Neural cell (in vitro differentiated cells): ENCODE data around the gene POLR1G.

Experiments used
- EP300 ChIP-seq: fragments of 450-650 bp; conservative IDR thresholded peaks from 2 replicates; pipeline ENCODE4 v1.6.1; 2014; ENCODE audit warnings: antibody characterized with exemption, mild to moderate bottlenecking, moderate library complexity; ENCODE audit not compliant: poor library complexity, severe bottlenecking
- EZH2 ChIP-seq: fragments of 200-600, 300-800 bp; shearing (Covaris generic), sonication (generic); IDR thresholded peaks from 2 replicates; pipeline ENCODE4 v1.6.1; 2014; ENCODE audit warnings: antibody characterized with exemption, low read length, borderline replicate concordance, mild to moderate bottlenecking; ENCODE audit not compliant: insufficient read depth, poor library complexity, severe bottlenecking
- POLR2AphosphoS5 ChIP-seq: IDR thresholded peaks from 2 replicates; pipeline ENCODE4 v1.6.1; 2012
- TAF1 ChIP-seq: IDR thresholded peaks from 2 replicates; pipeline ENCODE4 v1.6.1; 2012; ENCODE audit warnings: low read depth
- TF ChIP-seq, protein P1 (sequence below): fragments of 450-650 bp; IDR thresholded peaks from 2 replicates; pipeline ENCODE4 v1.5.1; 2014; ENCODE audit warnings: antibody characterized with exemption, mild to moderate bottlenecking, moderate library complexity; ENCODE audit not compliant: poor library complexity, severe bottlenecking

DNA sequence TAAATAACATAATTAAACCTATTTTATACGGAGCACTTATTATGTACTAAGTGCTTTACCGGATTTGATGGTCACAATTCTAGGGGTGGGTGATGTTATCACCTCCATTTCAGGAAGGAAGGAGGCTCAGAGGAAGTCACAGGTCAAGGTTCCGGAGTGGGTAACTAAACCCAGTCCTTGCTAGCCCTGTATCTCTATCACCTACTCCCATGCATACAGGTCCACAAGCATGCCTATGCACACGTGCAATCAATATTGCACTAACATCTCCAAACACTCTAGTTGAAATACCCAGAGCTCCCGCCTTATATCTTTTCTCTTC is 43.5 kb downstream of the POLR1G start:
- TF ChIP-seq, protein P1, sequence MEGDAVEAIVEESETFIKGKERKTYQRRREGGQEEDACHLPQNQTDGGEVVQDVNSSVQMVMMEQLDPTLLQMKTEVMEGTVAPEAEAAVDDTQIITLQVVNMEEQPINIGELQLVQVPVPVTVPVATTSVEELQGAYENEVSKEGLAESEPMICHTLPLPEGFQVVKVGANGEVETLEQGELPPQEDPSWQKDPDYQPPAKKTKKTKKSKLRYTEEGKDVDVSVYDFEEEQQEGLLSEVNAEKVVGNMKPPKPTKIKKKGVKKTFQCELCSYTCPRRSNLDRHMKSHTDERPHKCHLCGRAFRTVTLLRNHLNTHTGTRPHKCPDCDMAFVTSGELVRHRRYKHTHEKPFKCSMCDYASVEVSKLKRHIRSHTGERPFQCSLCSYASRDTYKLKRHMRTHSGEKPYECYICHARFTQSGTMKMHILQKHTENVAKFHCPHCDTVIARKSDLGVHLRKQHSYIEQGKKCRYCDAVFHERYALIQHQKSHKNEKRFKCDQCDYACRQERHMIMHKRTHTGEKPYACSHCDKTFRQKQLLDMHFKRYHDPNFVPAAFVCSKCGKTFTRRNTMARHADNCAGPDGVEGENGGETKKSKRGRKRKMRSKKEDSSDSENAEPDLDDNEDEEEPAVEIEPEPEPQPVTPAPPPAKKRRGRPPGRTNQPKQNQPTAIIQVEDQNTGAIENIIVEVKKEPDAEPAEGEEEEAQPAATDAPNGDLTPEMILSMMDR, result no peak
- TF ChIP-seq TAF1 (no peak), POLR2AphosphoS5 (no peak), EZH2 (no peak), EP300 (no peak)
